Fibroblast of lung (primary cell): ENCODE measurements around the gene SRL.
A peak's percentile ranks its signal among the peaks of the same experiment; 100 is the strongest.

Experiments used
- CTCF ChIP-seq, 2 donors: IDR thresholded peaks in 1 of 2; conservative IDR thresholded peaks in 1 of 2; 1 replicate in 1 of 2; 2 replicates in 1 of 2; pipeline ENCODE4 v1.5.1; 2011 to 2012; ENCODE audit warnings: low read length in 2 of 2, control low read depth in 1 of 2, inconsistent platforms in 1 of 2, low read depth in 1 of 2, mild to moderate bottlenecking in 1 of 2
- EZH2 ChIP-seq: IDR thresholded peaks from 2 replicates; pipeline ENCODE4 v1.5.1; 2012; ENCODE audit warnings: low read length, control low read depth, mild to moderate bottlenecking; ENCODE audit errors: missing control alignments

GRCh38 chr16:4288148-4288921 is 46.5 kb upstream of the SRL start:
- TF ChIP-seq EZH2 (no peak), CTCF (conservative IDR thresholded peaks at IDR 0.05 in 1 of 2, IDR thresholded peaks at IDR 0.05 in 1 of 2; ENCODE audit: low read depth in 1 of 2, low read length in 2 of 2) (peak; percentile 83 to 92)
